PC-9 (cell line): ENCODE results near the gene ANKLE2. TPM values are rescaled to one million over a fixed set of nuclear protein-coding genes. Genes with fewer than 3 reads are reported as not detected.

Experiments used
- BruUV-seq: library from RNA; stranded (reverse); fragments of 400-500 nt; replicated peaks from 2 replicates; lab custom pipeline; 2021; lab: Mats Ljungman, UMichigan
- CTCF ChIA-PET: fragments of 300-600 bp; sonication (Branson Sonifier 250); formaldehyde crosslinking; loops from one replicate; lab custom pipeline; 2022; ENCODE audit warnings: antibody characterized with exemption; lab: Charles Lee
- POLR2A ChIA-PET: fragments of 300-600 bp; sonication (Branson Sonifier 250); formaldehyde crosslinking; loops from one replicate; lab custom pipeline; 2022; ENCODE audit warnings: antibody characterized with exemption; ENCODE audit not compliant: unreplicated experiment; lab: Charles Lee
- DNase-seq, 2 experiments: peaks; one replicate each; pipeline versions ENCODE4 v3.0.0 to v3.0.0-alpha.2; 2015 to 2022; ENCODE audit warnings: mixed read lengths in 1 of 2
- H2AFZ ChIP-seq: fragments of 200-600 bp; sonication (generic); 2 replicates; pipeline ENCODE4 v1.8.1; 2017; ENCODE audit warnings: antibody characterized with exemption
- H3F3A ChIP-seq: fragments of 200-600 bp; sonication (generic); 2 replicates; pipeline ENCODE4 v1.8.1; 2017; ENCODE audit warnings: antibody characterized with exemption, mild to moderate bottlenecking, low read depth; ENCODE audit not compliant: insufficient read depth
- H3K27ac ChIP-seq: fragments of 200-600 bp; sonication (generic); 2 replicates; pipeline ENCODE4 v1.6.1; 2016; ENCODE audit warnings: mixed run types
- H3K27me3 ChIP-seq: fragments of 200-600 bp; sonication (generic); 2 replicates; pipeline ENCODE4 v1.6.1; 2016; ENCODE audit warnings: low read depth, mixed run types; ENCODE audit not compliant: insufficient read depth
- H3K36me3 ChIP-seq: fragments of 200-600 bp; sonication (generic); 2 replicates; pipeline ENCODE4 v1.6.1; 2016; ENCODE audit warnings: low read depth, mixed run types
- H3K4me1 ChIP-seq: fragments of 200-600 bp; sonication (generic); replicated peaks from 2 replicates; pipeline ENCODE4 v1.6.1; 2016; ENCODE audit warnings: mixed run types; ENCODE audit not compliant: insufficient read depth
- H3K4me2 ChIP-seq: fragments of 200-600 bp; sonication (generic); 2 replicates; pipeline ENCODE4 v1.6.1; 2017; ENCODE audit warnings: mixed run types
- H3K4me3 ChIP-seq: fragments of 200-600 bp; sonication (generic); 2 replicates; pipeline ENCODE4 v1.6.1; 2016; ENCODE audit warnings: mixed run types
- H3K79me2 ChIP-seq: fragments of 200-600 bp; sonication (generic); 2 replicates; pipeline ENCODE4 v1.6.1; 2017; ENCODE audit warnings: low read depth, mixed run types
- H3K9me2 ChIP-seq: fragments of 200-600 bp; sonication (generic); 2 replicates; pipeline ENCODE4 v1.8.1; 2017; ENCODE audit warnings: mild to moderate bottlenecking; ENCODE audit not compliant: insufficient read depth
- H3K9me3 ChIP-seq: fragments of 200-600 bp; sonication (generic); 2 replicates; pipeline ENCODE4 v1.8.1; 2016; ENCODE audit warnings: low read depth; ENCODE audit not compliant: insufficient read depth
- H4K20me1 ChIP-seq: fragments of 200-600 bp; sonication (generic); 2 replicates; pipeline ENCODE4 v1.8.1; 2017; ENCODE audit not compliant: insufficient read depth
- CTCF ChIP-seq: fragments of 200-600 bp; sonication (generic); conservative IDR thresholded peaks from 2 replicates; pipeline ENCODE4 v1.6.1; 2017; ENCODE audit warnings: mixed run types, antibody characterized with exemption, mild to moderate bottlenecking, moderate library complexity
- EZH2 ChIP-seq: fragments of 200-600 bp; sonication (generic); IDR thresholded peaks from 2 replicates; pipeline ENCODE4 v1.8.0; 2017; ENCODE audit warnings: antibody characterized with exemption, low read depth
- intact Hi-C: fragments of 100-400 bp; cut with micrococcal nuclease; formaldehyde crosslinking; loops from one replicate; pipeline ENCODE4 v1.10.0; 2022; ENCODE audit not compliant: unreplicated experiment
- total RNA-seq: library from RNA; stranded (reverse); gene quantifications from 2 replicates; pipeline ENCODE4 v1.2.3, GENCODE V29; 2021

The ANKLE2 gene
- total RNA-seq, 1 experiment from 2014 or later: 102 TPM

- no peak overlapping the region for H2AFZ ChIP-seq
- BruUV-seq: no TSS peak
- H3K4me3 ChIP-seq: no peak overlapping the region
- H3K36me3 ChIP-seq: no peaks in the 10 kb centered on the region
- peaks cover under 1% of the 10 kb centered on the region; the same call in 1 of the 2 replicates for H4K20me1 ChIP-seq
- peaks cover 17% of the 10 kb centered on the region for H3K79me2 ChIP-seq
- ChIA-PET CTCF (no interaction called here), POLR2A (no interaction called here)
- H3K27me3 ChIP-seq: no peaks in the 10 kb centered on the region
- peaks cover under 1% of the 10 kb centered on the region; the same call in 1 of the 2 replicates for H3K4me1 ChIP-seq
- peaks cover 30% of the 10 kb centered on the region for H3F3A ChIP-seq
- no peaks in the 10 kb centered on the region for H3K9me3 ChIP-seq
- DNase-seq: no peak
- TF ChIP-seq EZH2 (no peak), CTCF (no peak)
- intact Hi-C loops: no loop called here
- no peak overlapping the region for H3K27ac ChIP-seq
- H3K4me2 ChIP-seq: no peak overlapping the region
- H3K9me2 ChIP-seq: no peaks in the 10 kb centered on the region
Measured at GRCh38 chr12:132765361-132765760, 3.7 kb upstream of the ANKLE2 start.

DNA sequence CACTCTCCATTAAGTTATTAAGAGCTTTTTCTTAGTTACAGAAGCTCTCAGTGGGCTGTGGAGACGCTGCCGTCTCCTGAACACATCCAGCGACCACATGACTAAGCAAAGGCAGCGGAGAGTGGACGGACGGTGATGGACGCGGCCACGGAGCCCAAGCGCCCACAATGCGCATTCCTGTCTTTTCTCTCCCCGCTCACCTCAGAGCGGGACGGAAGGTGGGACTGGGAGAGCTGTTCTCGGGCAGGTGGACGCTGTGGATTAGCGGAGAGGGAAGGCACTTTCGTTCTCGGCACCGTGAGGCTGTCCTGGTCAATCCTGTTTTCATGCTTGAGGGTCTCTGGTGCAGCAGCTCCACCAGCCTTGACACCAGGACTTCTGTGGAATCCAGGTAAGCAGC is 2.6 kb upstream of the ANKLE2 start:
- TF ChIP-seq EZH2 (no peak), CTCF (no peak)
- Histone ChIP-seq H2AFZ (no peak overlapping the region), H4K20me1 (peaks cover 11% of the 10 kb centered on the region), H3K4me1 (peaks cover 10% of the 10 kb centered on the region), H3K79me2 (peaks cover 28% of the 10 kb centered on the region), H3K4me2 (no peak overlapping the region), H3F3A (peaks cover 40% of the 10 kb centered on the region), H3K27me3 (no peaks in the 10 kb centered on the region), H3K27ac (no peak overlapping the region), H3K9me2 (no peaks in the 10 kb centered on the region), H3K4me3 (no peak overlapping the region), H3K9me3 (no peaks in the 10 kb centered on the region), H3K36me3 (no peaks in the 10 kb centered on the region)
- DNase-seq: no peak
- POLR2A ChIA-PET: no interaction called here
- BruUV-seq: no TSS peak
- CTCF ChIA-PET: no interaction called here
- intact Hi-C loops: no loop called here

DNA sequence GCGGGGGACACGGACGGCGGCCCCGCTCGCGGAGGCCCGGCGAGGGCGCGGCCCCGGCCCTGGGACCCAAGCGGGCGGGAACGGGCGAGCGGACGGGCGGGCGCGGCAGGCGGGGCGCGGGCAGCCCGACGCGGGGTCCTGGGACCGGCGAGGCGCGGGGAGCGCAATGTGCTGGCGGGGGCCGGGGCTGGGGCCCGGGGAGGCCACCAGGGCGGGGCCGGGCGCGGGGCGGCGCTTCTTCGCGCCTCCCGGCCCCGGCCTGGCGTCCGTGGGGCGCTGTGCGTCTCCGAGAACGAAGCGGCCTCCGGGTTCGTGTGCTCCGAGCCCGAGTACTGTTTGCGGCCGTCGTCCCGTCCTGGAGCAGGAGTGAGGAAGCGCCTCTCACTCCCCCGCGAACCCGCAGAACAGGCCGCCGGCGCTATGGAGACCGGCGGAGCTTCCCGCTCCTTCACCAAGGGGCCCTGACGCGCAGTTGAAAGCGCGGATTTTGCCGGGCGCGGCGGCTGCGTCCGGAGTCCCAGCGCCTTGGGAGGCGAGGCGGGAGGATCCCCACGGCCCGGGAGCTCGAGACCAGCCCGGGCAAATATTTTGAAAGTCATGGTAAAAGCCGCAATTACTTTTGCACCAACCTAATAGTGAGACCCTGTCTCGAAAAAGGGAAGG is 420 bp upstream of the ANKLE2 start:
- ChIA-PET POLR2A (interaction anchor here (0.7 kb wide), 2 partner anchors 15 to 60 kb away, joined by 3 to 5 read pairs; no protein-coding TSS in a partner anchor), CTCF (no interaction called here)
- intact Hi-C loops: loop anchor here (2.0 kb wide), 1 partner anchor 75 kb away; the partner anchor contains the start of genes POLE and PXMP2
- peaks cover 50% of the 10 kb centered on the region for H3K79me2 ChIP-seq
- BruUV-seq: TSS peak; percentile 34
- peak overlapping the region; percentile 79 for H3K27ac ChIP-seq
- no peaks in the 10 kb centered on the region for H3K9me2 ChIP-seq
- peak overlapping the region; percentile 85 for H3K4me3 ChIP-seq
- DNase-seq: peak; percentile 81 to 82
- no peaks in the 10 kb centered on the region for H3K9me3 ChIP-seq
- peaks cover 12% of the 10 kb centered on the region for H3K4me1 ChIP-seq
- peaks cover 2% of the 10 kb centered on the region for H3K36me3 ChIP-seq
- H3K27me3 ChIP-seq: no peaks in the 10 kb centered on the region
- H3F3A ChIP-seq: peaks cover 35% of the 10 kb centered on the region
- peak overlapping the region; percentile 84 for H3K4me2 ChIP-seq
- peaks cover 28% of the 10 kb centered on the region for H4K20me1 ChIP-seq
- peak overlapping the region; percentile 88 for H2AFZ ChIP-seq
- TF ChIP-seq EZH2 (no peak), CTCF (no peak)
